NCI-H524 (cell line): ENCODE measurements around the gene CST9.
"Not testable (repeated sequence)": the region's sequence is repeated elsewhere in the genome, so short reads cannot be mapped to it uniquely, and the experiment has no call there.

Source experiments
- DNase-seq, 2 experiments: peaks; one replicate each; lab custom pipeline; 2025; lab: John Stamatoyannopoulos, UW

Gene CST9

DNA sequence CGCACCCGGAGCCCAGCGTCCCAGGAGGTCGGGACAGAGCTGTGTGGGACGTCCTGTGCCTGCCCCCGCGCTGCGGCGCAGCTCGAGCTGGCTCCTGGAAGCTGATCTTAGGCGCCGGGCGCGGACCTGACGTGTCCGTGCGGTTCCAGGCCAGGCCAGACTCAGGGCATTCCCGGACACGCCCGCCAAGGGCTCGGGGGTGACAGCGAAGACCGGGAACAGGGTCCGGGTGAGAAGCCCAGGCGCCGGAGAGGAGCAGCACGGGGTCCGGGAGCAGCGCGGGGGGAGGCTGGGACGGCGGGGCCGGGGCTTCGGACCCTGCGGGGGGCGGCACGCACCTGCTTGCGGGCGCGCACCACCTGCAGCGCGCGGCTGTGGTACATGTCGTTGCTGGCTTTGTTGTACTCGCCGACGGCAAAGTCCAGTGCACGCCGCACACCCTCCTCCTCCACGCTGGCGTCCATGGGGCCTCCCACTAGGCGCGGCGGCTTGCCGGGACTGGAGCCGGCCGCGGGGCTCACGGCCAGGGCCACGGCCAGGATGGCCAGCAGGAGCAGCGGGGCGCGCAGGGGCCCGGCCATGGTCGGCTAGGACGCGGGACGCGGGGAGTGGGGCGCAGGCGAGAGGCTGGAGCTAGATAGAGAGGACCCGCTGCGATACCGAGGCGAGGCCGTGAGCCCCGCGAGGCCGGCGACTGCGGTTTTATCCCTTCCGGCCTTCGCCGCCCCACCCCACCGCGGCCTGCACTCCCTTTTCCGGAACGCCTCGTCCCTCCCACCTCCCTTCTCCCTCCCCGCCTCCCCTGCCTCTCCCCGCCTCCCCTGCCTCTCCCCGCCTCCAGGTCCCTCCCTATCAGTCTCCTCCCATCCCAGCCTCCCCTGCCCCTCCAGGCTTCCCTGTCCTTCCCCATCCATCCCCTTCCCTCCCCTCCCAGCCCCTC, 31.8 kb upstream of the CST9 start, which contains the start of gene CST3:
TSS of gene CST3 (minus strand) at position 674 of the 940 bp plus-strand sequence. CDS start at position 581, 93 bp downstream.
- peak; percentile 74 to 82 for DNase-seq

DNA sequence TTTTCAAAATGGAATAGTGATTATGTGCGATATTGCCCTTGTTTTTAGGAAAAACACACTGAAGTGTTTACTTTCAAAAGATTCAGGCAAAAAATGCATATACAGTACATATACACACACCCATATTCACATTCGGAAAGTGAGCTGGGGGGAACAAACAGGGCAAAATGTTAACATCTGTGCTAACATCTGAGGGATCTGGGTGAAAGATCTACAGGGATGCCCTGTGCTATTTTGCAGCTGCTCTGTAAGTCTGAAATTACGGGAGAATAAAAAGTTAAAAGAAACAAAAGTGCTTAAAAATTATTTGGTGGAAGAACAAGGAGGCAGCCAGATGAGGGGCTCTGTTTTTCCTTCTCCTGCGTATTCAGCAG, 31.2 kb upstream of the CST9 start:
- no peak for DNase-seq

DNA sequence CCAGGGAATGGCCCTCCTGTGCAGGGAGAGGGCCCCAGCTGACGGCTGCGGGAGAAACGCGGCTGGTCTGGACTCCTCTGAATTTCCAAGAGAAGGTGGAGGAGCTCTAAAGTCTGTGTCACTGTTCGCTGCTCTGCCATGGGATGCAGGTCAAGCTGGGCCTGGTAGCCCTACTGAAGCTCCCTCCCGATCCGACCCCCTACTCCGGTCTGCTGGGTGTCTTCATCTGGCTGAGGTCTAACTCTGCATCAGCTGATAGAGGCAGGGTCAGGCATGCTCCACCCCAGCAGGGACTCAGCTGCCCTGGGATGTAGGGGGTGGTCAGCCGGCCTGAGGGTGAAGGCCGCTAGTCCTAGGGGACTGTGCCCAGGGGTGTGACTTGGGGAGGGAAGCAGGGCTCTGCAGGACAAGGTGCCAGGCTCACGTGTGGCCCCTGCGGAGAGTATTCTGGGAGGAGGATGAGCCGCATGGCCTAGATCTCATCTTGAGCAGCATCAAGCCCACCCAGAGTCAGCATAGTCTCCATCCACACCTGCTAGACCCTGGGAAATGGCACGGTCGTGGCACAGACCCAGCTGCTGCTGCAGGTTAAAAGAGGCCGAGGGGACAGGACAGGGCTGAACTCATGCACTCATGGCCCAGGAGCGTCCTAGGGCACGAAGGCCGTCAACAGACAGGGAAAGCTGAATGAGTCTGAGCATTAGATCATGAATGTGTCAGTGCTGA, 30.6 kb upstream of the CST9 start:
- no peak for DNase-seq

DNA sequence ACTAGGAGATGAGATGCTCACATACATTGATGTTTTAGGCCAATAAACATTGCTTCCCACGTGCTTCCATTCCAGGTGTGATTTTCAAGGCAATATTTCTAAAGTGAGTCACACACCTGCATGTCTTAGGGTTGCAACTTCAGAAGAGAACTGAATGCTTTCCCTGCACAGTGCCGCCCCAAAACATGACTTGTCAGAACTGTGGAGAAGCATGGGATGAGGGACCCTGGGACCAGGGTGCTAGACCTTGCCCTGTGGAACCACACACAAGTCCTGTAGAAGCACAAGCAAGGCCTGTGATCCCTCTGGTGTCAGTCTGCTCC, 30.0 kb upstream of the CST9 start:
- DNase-seq = not testable (repeated sequence)

DNA sequence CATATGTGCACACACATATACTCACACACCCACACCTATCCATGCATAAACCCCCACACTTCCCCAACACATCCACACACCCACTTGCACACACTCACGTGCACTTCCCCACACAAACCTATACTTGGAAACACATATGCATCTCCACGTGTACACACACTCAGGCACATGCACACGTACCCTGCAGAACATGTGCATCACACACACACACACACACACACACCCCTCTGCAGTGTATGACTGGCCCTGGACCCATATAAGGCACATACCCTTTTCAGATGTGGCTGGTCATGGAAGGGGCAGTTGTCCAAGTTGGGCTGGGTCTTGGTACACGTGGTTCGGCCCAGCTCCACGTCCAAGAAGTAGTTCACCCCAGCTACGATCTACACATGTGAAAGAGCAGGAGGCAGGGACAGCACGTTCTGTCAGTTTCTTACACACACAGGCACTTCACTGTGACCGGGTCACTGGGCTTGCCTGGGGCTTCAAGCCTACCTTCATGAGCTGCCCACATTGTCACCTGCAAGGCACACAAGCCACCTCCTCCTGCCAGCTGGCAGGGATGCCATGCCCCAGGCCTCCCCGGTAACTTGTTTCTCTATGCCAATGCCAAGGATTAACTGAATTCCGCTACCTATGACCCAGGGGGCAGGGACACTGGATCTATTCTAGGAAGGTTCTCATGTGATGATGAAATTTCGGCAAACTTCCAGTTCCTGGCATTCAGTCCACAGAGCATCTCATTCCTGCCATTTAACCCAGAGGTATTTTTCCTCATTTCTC, 29.5 kb upstream of the CST9 start:
- no peak for DNase-seq

DNA sequence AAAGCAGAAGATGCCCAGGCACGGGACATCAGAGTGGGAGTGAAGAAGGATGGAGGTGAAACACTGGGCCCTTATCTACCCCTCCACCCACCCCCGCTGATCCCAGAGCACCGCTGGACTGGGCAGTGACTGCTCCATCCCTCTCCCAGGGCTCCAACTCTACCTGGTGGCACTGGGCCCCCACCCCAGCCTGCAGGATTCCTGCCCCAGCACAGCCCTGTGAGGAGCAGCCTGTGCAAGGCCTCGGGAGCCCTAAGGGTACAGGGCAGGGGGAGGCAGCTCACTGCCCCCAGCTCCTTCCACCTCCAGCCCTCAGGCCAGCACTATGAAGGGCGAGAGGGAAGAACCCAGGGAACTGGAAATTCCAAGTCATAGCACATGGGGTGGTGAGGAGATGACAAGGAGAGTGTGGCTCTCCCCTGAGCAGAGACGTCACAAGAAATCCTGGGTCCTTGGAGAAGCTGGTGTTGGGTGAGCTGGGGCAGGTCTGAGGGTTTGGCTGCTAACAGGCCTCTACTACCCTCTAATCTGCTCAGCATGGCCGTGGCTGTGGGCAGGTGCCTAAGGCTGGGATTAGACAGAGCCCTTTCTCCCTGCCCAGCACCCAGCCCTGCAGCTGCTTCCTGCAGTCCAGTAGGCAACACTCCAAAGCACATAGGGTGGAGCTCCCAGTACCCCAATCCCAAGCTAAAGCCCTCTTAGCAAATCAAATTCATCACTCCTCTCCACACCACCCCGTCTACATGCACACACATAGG, 28.5 kb upstream of the CST9 start:
- no peak for DNase-seq

DNA sequence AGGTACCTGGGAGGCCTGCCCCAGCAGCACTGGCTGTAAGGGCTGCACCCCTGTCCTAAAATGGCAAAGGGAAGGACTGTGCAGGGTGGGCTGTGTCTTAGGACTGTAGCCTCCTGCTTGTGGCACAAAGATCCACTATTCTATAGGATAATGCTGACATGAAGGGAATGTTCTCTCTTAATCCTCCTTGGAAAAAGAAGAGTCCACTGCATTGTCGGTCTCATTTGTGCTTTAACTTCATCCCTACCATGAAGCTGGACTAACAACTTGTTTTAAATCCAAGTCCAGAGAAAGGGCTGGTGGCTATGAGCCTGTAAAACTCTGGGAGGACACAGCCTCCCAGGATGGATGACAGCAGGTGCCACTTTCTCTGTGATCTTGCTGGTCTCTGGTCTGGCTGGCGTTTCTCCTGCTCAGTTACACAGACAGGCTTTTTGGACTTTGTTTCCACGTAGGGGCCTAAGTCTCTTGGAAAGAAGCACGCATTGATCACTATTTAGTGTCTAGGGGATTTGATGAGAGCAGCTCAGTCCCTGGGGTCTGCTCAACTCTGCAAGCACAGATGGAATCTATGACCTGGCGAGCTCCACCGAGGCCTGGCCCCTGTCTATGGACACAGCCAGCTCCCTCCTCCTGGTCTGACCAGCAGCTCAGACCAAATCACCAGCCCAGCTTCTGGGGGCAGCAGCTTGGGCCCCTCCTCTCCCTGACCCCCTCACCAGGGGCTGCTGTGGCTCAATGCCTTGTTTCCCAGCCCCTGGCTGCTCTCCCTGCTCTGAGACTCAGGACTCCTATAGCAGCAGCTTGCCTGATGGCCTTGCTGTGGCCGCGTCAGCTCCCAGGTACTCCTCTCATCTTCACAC, 27.2 kb upstream of the CST9 start:
- DNase-seq = no peak

DNA sequence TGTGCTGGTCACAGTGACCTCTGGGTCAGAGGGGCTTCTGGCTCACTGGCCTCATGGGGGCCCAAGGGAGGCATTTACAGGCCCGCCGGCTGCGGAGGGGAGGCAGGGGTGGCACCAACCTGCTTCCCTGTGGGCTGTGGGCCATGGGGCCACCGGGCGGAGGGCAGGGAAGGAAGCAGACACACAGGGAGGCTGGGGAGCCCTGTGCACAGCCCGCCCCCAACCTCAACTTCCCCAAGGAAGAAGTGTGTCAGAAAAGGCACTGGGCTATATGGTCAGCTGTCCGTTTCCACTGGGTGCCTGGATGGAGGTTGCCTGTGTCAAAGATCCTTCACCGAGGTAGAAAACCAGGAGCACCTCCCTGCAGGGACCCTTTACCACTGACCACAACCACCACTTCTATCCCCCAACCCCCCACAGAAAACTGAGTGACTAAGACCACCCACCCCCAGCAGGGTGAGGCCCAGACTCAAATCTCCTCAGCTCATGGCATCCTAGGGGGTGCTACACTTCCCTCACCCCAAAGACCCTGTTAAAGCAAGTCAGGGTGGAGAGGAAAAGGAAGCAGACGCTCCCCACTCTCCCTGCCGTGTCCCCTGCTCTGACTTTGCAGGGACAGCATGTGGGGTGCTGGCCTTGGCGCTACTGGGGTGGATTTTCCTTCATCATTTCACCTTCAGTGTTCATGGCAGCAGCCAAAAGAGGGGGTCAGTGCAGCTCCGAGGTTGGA, 26.4 kb upstream of the CST9 start:
- DNase-seq = no peak

DNA sequence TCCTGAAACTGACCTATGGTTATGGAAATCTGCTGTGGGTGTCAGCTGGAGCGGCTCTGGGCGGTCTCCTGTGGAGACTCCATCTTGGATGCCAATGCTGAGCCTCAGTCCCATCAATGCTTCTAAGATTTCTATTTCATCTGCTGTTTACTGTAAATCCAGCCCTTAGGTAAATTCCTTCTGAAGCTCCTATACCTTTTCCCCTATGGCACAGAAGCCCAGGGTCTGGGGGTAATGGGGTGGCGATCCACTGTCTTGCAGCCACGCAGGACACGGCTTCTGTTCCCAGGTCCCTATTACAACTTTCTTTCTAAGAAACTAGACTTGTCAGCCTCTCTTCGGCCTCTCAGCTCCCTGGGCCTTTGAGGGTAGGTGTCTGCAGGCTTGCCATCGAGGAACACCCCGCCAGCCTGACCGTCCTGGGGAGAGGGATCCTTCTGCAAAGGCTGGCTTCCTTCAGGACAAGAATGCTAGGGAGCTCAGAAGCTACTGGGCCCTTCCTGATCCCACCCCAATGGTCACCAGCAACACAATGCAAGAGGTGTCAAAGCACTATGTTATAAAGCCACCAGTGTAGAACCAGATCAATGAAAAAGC, 25.6 kb upstream of the CST9 start:
- DNase-seq = no peak

DNA sequence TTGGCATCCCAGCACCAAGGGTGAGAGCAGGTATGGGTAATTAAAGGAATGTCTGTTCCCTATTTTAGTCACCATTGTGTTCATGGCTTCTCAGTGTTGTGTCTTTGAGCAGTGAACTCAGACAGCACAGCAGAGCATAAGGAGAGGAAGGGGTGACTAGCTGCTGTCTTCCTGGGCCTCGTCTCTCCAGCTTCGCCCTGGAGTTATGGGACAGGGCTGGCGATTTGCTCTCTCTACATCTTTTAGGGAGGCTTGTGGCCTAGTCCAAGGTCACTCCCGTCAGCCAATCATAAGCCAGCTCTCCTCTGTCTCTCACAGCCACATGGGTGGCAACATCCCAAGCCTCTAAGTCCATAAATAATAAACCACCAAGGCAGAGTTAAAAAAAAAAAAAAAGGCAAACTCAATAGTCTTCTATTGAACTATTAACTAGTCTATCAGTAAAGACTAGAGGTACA, 24.7 kb upstream of the CST9 start:
- DNase-seq = no peak

DNA sequence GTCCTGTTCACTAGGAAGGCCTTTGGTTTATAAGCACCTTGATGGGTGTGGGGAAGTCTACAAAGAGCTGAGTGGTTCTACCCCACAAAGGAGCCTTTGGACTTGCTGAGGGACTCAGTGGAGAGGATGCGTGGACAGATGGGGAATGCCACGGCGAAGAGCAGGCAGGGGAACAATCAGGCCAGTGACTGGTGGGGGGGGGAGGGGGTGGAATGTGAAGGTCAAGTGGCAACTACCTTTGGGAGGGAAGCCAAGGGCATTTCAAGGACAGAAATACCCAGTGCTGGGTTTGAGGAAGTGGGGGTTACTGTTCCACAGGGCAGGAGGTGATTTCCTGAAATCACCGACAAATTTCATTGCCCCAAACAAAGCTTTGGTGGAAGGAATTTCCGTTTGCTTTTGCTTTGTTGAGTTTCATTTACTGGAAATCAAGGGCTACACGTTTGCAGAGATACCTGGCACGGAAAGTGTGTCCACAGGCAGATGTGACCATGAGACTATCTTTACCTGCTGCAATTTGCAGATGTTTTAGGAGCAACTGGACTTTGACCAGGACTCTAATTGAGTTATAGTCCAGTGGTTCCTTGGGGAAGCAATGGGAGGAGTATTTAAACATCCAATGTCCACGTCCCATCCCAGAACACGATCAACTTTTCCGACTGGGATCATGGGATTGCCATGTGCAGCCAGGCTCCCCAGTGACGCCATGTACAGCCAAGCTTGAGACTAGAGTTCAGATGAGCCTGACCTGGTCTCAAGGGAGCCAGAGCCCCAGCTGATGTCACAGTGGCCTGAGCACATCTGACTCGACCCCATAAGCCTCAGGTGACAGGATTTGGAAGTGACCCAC, 24.1 kb upstream of the CST9 start:
- no peak for DNase-seq

DNA sequence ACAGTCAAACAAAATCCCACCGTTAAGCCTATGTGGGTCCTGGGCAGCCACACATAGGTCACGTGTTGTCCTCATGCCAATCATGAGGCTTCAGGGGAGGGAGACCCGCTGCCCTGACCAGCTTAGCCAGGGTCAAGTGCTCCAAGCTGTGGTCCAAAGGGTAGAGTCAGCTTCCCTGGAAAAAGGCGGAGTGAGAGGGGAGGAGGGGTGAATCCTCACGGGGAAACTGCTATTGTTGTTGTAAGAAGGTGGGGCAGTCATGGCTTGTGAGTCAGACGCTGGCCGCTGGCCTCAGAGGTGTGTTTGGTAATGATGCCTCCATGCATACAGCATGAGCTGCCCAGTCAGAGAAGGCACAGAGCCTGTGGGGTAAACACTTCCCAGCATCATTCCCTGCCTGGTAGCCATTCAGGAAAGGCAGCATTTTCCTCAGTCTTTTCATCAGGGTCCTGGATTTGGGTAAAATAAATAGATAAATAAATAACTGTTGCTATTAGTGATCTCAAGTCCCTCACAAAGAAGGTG, 23.4 kb upstream of the CST9 start:
- DNase-seq = no peak

DNA sequence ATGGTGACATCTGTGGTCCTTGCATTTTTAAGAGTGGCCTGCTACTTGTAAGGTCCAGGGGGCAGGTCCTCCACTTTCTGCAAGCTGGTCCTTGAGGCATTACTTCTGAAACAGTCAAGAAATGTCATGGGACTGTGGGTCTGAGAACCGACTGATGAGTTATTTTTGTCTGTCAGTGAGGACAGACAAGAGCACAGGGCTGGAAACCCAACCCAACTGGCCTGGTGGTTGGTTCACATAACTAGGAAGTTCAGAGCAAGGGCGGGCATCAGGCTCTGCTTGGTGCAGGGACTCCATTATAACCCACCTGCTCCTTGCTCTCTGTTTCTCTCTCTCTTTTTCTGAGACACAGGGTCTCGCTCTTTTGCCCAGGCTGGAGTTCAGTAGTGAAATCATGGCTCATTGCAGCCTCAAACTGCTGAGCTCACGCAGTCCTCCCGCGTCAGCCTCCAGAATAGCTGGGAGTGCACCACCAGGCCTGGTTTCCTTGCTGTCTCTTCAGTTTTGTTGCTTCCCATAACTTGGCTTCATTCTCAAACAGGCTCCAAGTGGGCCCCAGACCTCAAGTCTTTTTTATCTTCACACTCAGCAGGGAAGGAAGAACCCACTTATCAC, 22.8 kb upstream of the CST9 start:
- no peak for DNase-seq

DNA sequence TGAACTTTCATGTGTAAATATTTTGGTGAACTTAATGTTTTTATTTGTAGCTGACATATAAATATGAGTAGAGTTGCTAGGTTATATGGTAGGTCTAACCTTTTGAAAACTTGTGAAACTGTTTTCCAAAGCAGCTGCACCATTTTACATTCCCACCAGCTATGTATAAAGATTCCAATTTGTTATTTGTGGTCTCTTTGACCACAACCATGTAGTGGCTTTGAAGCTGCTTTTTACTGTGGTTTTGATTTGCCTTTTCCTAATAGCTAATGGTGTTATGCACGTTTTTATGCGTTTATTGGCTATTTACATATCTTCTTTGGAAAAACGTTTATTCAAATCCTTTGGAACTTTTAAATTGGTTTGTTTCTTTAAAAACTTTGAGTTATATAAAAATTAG, 21.8 kb upstream of the CST9 start:
- DNase-seq = no peak

DNA sequence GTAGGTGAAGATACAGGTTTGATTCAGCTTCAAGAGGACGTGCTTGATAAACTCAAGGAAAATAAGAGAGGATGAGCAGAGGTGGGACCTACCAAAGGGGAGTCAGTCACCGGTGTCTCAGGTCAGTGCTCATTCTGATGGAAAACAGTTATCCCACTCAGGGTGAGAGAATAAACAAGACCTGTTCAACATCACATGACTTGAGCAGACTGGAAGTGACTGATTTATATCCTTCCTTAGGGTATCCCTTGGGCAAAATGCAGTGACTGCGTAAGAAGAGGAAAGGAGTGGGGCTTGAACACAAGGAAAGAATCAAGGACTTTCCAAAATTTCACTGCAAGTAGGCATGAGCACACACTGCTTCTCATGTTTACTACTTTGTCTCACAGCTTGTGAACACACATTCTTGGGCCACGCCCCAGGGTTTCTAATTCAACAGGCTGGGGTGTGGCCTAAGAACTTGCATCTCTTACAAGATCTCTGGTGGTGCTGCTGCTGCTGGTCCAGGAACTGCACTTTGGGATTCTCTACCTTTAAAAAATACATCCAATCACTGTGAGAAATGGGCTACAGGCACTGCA, 20.4 kb upstream of the CST9 start:
- no peak for DNase-seq

DNA sequence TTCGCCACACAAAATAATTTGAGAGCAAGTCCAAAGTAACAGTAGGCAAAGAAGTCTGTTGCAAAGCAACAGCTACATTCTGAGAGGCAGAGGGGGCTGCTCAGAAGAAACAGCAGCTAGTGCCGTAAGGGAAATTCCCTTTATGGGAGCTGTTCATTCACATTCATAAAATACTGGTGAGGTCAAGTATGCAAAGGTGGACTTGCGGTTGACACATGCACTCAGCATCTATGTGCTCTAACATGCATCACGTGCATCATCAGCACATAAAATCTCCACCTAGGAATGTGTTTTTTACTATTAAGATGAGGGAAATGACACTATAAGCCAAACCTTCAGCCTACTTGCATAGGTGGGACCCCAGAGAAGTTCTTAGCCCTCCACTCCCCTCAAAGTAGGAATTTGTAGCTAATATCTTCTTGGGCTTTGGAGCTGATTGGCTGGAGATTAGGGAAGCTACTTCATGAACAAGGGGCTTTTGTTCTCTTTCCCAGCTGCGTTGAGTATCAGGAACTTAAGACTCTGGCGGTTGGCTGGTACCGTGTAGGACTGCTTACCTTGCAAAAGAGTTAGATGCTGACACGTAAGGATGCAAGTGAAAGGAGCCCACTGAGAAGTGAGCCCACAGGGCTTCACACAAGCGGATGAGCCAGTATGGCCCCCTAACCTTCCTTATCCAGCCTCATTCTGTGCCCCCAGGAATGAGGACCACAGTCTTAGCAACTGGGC, 19.7 kb upstream of the CST9 start:
- DNase-seq = no peak

DNA sequence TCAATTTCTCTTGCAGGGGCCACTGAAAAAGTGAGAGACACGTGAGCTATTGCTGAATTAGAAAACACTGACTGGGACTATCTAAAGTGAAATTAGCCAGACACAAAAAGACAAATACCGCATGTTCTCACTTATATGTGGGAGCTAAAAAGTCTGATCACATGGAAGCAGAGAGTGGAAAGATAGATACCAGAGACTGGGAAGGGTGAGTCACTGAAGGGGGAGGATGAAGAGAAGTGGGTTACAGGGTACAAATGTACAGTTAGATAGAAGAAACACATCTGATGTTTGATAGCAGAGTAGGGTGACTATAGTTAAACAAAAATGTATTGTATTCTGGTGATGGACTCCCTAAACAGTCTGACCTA, 18.6 kb upstream of the CST9 start:
- no peak for DNase-seq
